ENCODE data around the gene OSM. TPM values are rescaled to one million over a fixed set of nuclear protein-coding genes. Genes with fewer than 3 reads are reported as not detected.

The OSM gene
- total RNA-seq, 4 donors from 2014 or later = 0.76 to 8.8 (median 0.76) TPM; not detected in 1

- no peak overlapping the region for H3K27ac ChIP-seq
- no peaks in the 10 kb centered on the region for H3K27me3 ChIP-seq
- DNase-seq = no peak
- TF ChIP-seq POLR2A (IDR thresholded peaks at IDR 0.05) = no peak
- no peak for TF ChIP-seq CTCF (IDR thresholded peaks at IDR 0.05)
- no peak overlapping the region for H3K4me3 ChIP-seq
- no peaks in the 10 kb centered on the region for H3K9me3 ChIP-seq
- H3K4me1 ChIP-seq = peaks cover 0 to 6% of the 10 kb centered on the region in 2 donors
- intact Hi-C loops (cut with DNase I; ENCODE audit: low total_unique reads) = no loop called here
- no peaks in the 10 kb centered on the region for H3K36me3 ChIP-seq
These were observed 16.0 kb upstream of the OSM start for GRCh38 chr22:30282616-30283046.

GRCh38 chr22:30280505-30280904 lies 13.9 kb upstream of the OSM start:
- Histone ChIP-seq H3K9me3 (no peaks in the 10 kb centered on the region), H3K27ac (no peak overlapping the region), H3K36me3 (no peaks in the 10 kb centered on the region), H3K27me3 (no peaks in the 10 kb centered on the region), H3K4me1 (no peaks in the 10 kb centered on the region), H3K4me3 (no peak overlapping the region)
- TF ChIP-seq CTCF (IDR thresholded peaks at IDR 0.05) (no peak), POLR2A (IDR thresholded peaks at IDR 0.05) (no peak)
- intact Hi-C loops (cut with DNase I; ENCODE audit: low total_unique reads) = no loop called here
- no peak for DNase-seq

GRCh38 chr22:30279932-30280331 lies 13.3 kb upstream of the OSM start:
- Histone ChIP-seq H3K27ac (no peak overlapping the region), H3K27me3 (no peaks in the 10 kb centered on the region), H3K4me3 (no peak overlapping the region), H3K9me3 (no peaks in the 10 kb centered on the region), H3K4me1 (no peaks in the 10 kb centered on the region), H3K36me3 (no peaks in the 10 kb centered on the region)
- no peak for TF ChIP-seq POLR2A (IDR thresholded peaks at IDR 0.05)
- no peak for TF ChIP-seq CTCF (IDR thresholded peaks at IDR 0.05)
- DNase-seq = no peak
- intact Hi-C loops (cut with DNase I; ENCODE audit: low total_unique reads) = no loop called here

GRCh38 chr22:30279046-30279788 lies 12.6 kb upstream of the OSM start:
- DNase-seq = no peak
- Histone ChIP-seq H3K4me1 (no peaks in the 10 kb centered on the region), H3K9me3 (no peaks in the 10 kb centered on the region), H3K27ac (no peak overlapping the region), H3K4me3 (no peak overlapping the region), H3K36me3 (no peaks in the 10 kb centered on the region), H3K27me3 (no peaks in the 10 kb centered on the region)
- TF ChIP-seq POLR2A (IDR thresholded peaks at IDR 0.05) (no peak), CTCF (IDR thresholded peaks at IDR 0.05) (no peak)
- intact Hi-C loops (cut with DNase I; ENCODE audit: low total_unique reads) = no loop called here

- intact Hi-C loops (cut with DNase I; ENCODE audit: low total_unique reads) = no loop called here
- DNase-seq = peak in 1 of 2 donors; percentile 61
- H3K36me3 ChIP-seq = no peaks in the 10 kb centered on the region
These were observed 11.1 kb upstream of the OSM start for GRCh38 chr22:30277547-30278344.

More at GRCh38 chr22:30277547-30278344, 11.1 kb upstream of the OSM start:
- Histone ChIP-seq H3K27ac (peak overlapping the region; percentile 52 to 71), H3K4me3 (no peak overlapping the region), H3K9me3 (no peaks in the 10 kb centered on the region), H3K27me3 (no peaks in the 10 kb centered on the region), H3K4me1 (no peaks in the 10 kb centered on the region)
- TF ChIP-seq POLR2A (IDR thresholded peaks at IDR 0.05) (no peak), CTCF (IDR thresholded peaks at IDR 0.05) (no peak)
